SK-N-SH (cell line): ENCODE results near the gene SUPT20H. TPM values are rescaled to one million over a fixed set of nuclear protein-coding genes. Genes with fewer than 3 reads are reported as not detected.

Experiments used
- CTCF ChIA-PET: fragments of 300-600, 350-600 bp; formaldehyde crosslinking; extraction: SDS; loops from one replicate; lab custom pipeline; 2021; lab: Yijun Ruan, JAX
- POLR2A ChIA-PET: fragments of 350-600 bp; sonication (Branson Sonifier 250); formaldehyde crosslinking; extraction: SDS; loops from one replicate; lab custom pipeline; 2020; ENCODE audit warnings: antibody characterized with exemption, inconsistent platforms; lab: Yijun Ruan, JAX
- DNase-seq: peaks from one replicate; pipeline ENCODE4 v3.0.0; 2012
- H2AFZ ChIP-seq: fragments of 200-600 bp; sonication (generic); 2 replicates; pipeline ENCODE4 v1.8.1; 2016; ENCODE audit warnings: antibody characterized with exemption, mild to moderate bottlenecking, low read depth
- H3F3A ChIP-seq: fragments of 200-600 bp; sonication (generic); replicated peaks from 2 replicates; pipeline ENCODE3; 2016; ENCODE audit warnings: antibody characterized with exemption, mild to moderate bottlenecking; ENCODE audit not compliant: insufficient read depth
- H3K27ac ChIP-seq, 2 experiments: fragments of 200-500 bp in 1 of 2; fragments of 200-600 bp in 1 of 2; sonication (Bioruptor generic) in 1 of 2; sonication (generic), shearing (Covaris generic) in 1 of 2; 2 replicates each; pipeline versions ENCODE4 v1.5.1 to v1.6.1; 2014 to 2016; ENCODE audit warnings: low read depth in 2 of 2, inconsistent platforms in 1 of 2, low read length in 1 of 2, mild to moderate bottlenecking in 1 of 2, mixed read lengths in 1 of 2
- H3K27me3 ChIP-seq: fragments of 200-600 bp; sonication (generic), shearing (Covaris generic); 2 replicates; pipeline ENCODE4 v1.6.1; 2016; ENCODE audit warnings: mixed run types; ENCODE audit not compliant: insufficient read depth
- H3K36me3 ChIP-seq, 2 experiments: fragments of 200-500 bp in 1 of 2; fragments of 200-600 bp in 1 of 2; sonication (Bioruptor generic) in 1 of 2; sonication (generic) in 1 of 2; replicated peaks in 1 of 2; 2 replicates each; pipeline versions ENCODE3 to v1.5.1; 2014 to 2016; ENCODE audit warnings: low read length in 1 of 2, mild to moderate bottlenecking in 1 of 2; ENCODE audit not compliant: insufficient read depth in 2 of 2, control insufficient read depth in 1 of 2
- H3K4me1 ChIP-seq, 2 experiments: fragments of 200-500 bp in 1 of 2; fragments of 200-600 bp in 1 of 2; sonication (Bioruptor generic) in 1 of 2; sonication (generic), shearing (Covaris generic) in 1 of 2; 2 replicates each; pipeline versions ENCODE4 v1.5.1 to v1.6.1; 2014 to 2016; ENCODE audit warnings: low read depth in 1 of 2, low read length in 1 of 2, mixed run types in 1 of 2; ENCODE audit not compliant: insufficient read depth in 2 of 2, control insufficient read depth in 1 of 2
- H3K4me2 ChIP-seq: fragments of 200-600 bp; sonication (generic), shearing (Covaris generic); 2 replicates; pipeline ENCODE4 v1.6.1; 2017; ENCODE audit warnings: mixed run types
- H3K4me3 ChIP-seq, 2 experiments: fragments of 200-500 bp in 1 of 2; fragments of 200-600 bp in 1 of 2; sonication (Bioruptor generic) in 1 of 2; sonication (generic), shearing (Covaris generic) in 1 of 2; 2 replicates each; pipeline versions ENCODE4 v1.5.1 to v1.8.1; 2014 to 2016; ENCODE audit warnings: low read depth in 2 of 2, inconsistent platforms in 1 of 2, low read length in 1 of 2, mild to moderate bottlenecking in 1 of 2, mixed read lengths in 1 of 2, moderate library complexity in 1 of 2
- H3K79me2 ChIP-seq: fragments of 200-600 bp; sonication (generic); 2 replicates; pipeline ENCODE4 v1.8.1; 2017; ENCODE audit warnings: mild to moderate bottlenecking; ENCODE audit not compliant: insufficient read depth
- H3K9ac ChIP-seq: fragments of 200-600 bp; sonication (generic); 2 replicates; pipeline ENCODE4 v1.6.1; 2017; ENCODE audit warnings: mixed run types
- H3K9me2 ChIP-seq: fragments of 200-600 bp; sonication (generic); 2 replicates; pipeline ENCODE4 v1.6.1; 2017; ENCODE audit warnings: mixed run types
- H3K9me3 ChIP-seq: fragments of 200-600 bp; sonication (generic); 2 replicates; pipeline ENCODE4 v1.6.1; 2017; ENCODE audit warnings: mixed run types, mild to moderate bottlenecking, moderate library complexity
- H4K20me1 ChIP-seq: fragments of 200-600 bp; sonication (generic); 2 replicates; pipeline ENCODE4 v1.6.1; 2017; ENCODE audit warnings: mild to moderate bottlenecking, mixed run types; ENCODE audit not compliant: insufficient read depth
- CHD2 ChIP-seq: fragments of 150-350 bp; IDR thresholded peaks from 2 replicates; pipeline ENCODE4 v1.6.1; 2018; ENCODE audit warnings: low read length; ENCODE audit not compliant: partially characterized antibody
- CTCF ChIP-seq: fragments of 200-600 bp; sonication (generic); IDR thresholded peaks from 2 replicates; pipeline ENCODE4 v1.6.1; 2017; ENCODE audit warnings: antibody characterized with exemption, mild to moderate bottlenecking, moderate library complexity
- ELF1 ChIP-seq: IDR thresholded peaks from 2 replicates; pipeline ENCODE4 v1.4.0; 2012
- EZH2phosphoT487 ChIP-seq: fragments of 200-600 bp; sonication (generic); IDR thresholded peaks from 2 replicates; pipeline ENCODE4 v1.6.1; 2017; ENCODE audit warnings: low read depth, mixed run types, mild to moderate bottlenecking, antibody characterized with exemption, moderate library complexity, borderline replicate concordance
- FOSL2 ChIP-seq: IDR thresholded peaks from 2 replicates; pipeline ENCODE4 v1.4.0; 2012; ENCODE audit warnings: low read depth, mild to moderate bottlenecking, moderate library complexity, borderline replicate concordance
- MXI1 ChIP-seq: IDR thresholded peaks from 2 replicates; pipeline ENCODE4 v1.6.1; 2012; ENCODE audit warnings: mild to moderate bottlenecking, low read depth, low read length, improper control_type of control experiment
- NRF1 ChIP-seq: IDR thresholded peaks from 2 replicates; pipeline ENCODE4 v1.6.1; 2012; ENCODE audit warnings: low read depth, mild to moderate bottlenecking, low read length
- POLR2AphosphoS5 ChIP-seq: IDR thresholded peaks from 2 replicates; pipeline ENCODE4 v1.6.1; 2012; ENCODE audit warnings: low read depth, low read length
- RFX5 ChIP-seq: IDR thresholded peaks from 2 replicates; pipeline ENCODE4 v1.6.1; 2012; ENCODE audit warnings: mild to moderate bottlenecking, improper control_type of control experiment, low read length
- RXRA ChIP-seq: IDR thresholded peaks from 2 replicates; pipeline ENCODE4 v1.4.0; 2012; ENCODE audit warnings: low read depth, mild to moderate bottlenecking, borderline replicate concordance
- SIN3A ChIP-seq: IDR thresholded peaks from 2 replicates; pipeline ENCODE4 v1.6.1; 2012; ENCODE audit warnings: low read depth, mild to moderate bottlenecking, low read length, moderate library complexity, borderline replicate concordance
- SMC3 ChIP-seq: IDR thresholded peaks from 2 replicates; pipeline ENCODE4 v1.6.1; 2012; ENCODE audit warnings: low read depth, low read length, improper control_type of control experiment
- TAF1 ChIP-seq: IDR thresholded peaks from 2 replicates; pipeline ENCODE4 v1.6.1; 2012; ENCODE audit warnings: low read depth, mild to moderate bottlenecking, low read length, moderate library complexity, borderline replicate concordance
- TCF12 ChIP-seq: IDR thresholded peaks from 2 replicates; pipeline ENCODE4 v1.4.0; 2012
- USF2 ChIP-seq: fragments of 150-350 bp; IDR thresholded peaks from 2 replicates; pipeline ENCODE4 v1.6.1; 2017; ENCODE audit warnings: antibody characterized with exemption, low read length, low read depth, borderline replicate concordance
- YY1 ChIP-seq: IDR thresholded peaks from 2 replicates; pipeline ENCODE4 v1.4.0; 2012; ENCODE audit warnings: low read depth, mild to moderate bottlenecking
- WGBS: methylation state at CpG from one replicate; pipeline ENCODE4 v1.1.6; 2017; ENCODE audit warnings: low lambda C conversion rate; 5-methylcytosine and 5-hydroxymethylcytosine counted together
- polyA plus RNA-seq, 3 experiments: library from polyadenylated mRNA; depleted of rRNA; stranded (reverse); fragments of >200 nt; gene quantifications; 2 replicates each; pipeline ENCODE4 v1.2.3, GENCODE V29; 2012
- TF ChIP-seq, protein P1 (sequence below): IDR thresholded peaks from 2 replicates; pipeline ENCODE4 v1.4.0; 2012; ENCODE audit warnings: low read depth, borderline replicate concordance
- TF ChIP-seq, protein P2 (sequence below): IDR thresholded peaks from 2 replicates; pipeline ENCODE4 v1.4.0; 2012; ENCODE audit warnings: low read depth, borderline replicate concordance
- TF ChIP-seq, protein P3 (sequence below): IDR thresholded peaks from 2 replicates; pipeline ENCODE4 v1.4.0; 2012; ENCODE audit warnings: low read depth

Gene SUPT20H
- polyA plus RNA-seq, 1 of the 3 experiments (the other 2 are of a cell fraction) = 39.4 TPM

DNA sequence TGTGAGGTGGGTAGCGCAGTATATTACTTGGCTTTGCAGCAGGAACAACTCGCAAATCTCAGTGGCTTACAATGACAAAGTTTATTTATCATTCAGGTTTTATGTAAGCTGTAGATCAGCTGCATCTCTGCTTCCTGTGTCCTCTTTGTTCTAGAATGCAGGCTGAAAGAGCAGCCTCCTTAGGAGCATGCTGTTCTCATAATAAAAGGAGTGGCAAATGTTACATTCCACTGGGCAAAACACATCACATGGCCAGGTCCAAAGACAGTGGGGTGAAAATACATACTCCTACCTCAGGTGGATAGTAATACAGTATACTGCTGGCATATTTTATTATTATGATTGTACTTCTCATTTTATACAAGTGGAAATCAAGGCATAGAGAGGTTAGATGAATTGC lies 47.2 kb upstream of the SUPT20H start:
- no peak overlapping the region for H2AFZ ChIP-seq
- H3K27me3 ChIP-seq = no peaks in the 10 kb centered on the region
- H3K36me3 ChIP-seq = no peaks in the 10 kb centered on the region
- ChIA-PET CTCF (interaction anchor here (1.0 kb wide), 1 partner anchor 1475 kb away, joined by 3 read pairs; no protein-coding TSS in a partner anchor), POLR2A (no interaction called here)
- H3F3A ChIP-seq = peaks cover 4% of the 10 kb centered on the region
- WGBS = 70% methylated on average over 2 of the region's 2 CpGs
- no peaks in the 10 kb centered on the region for H3K9me2 ChIP-seq
- H4K20me1 ChIP-seq = no peaks in the 10 kb centered on the region
- H3K9me3 ChIP-seq = no peaks in the 10 kb centered on the region
- DNase-seq = no peak
- H3K9ac ChIP-seq = no peak overlapping the region
- H3K27ac ChIP-seq = no peak overlapping the region
- H3K79me2 ChIP-seq = no peaks in the 10 kb centered on the region
- no peak overlapping the region for H3K4me2 ChIP-seq
- H3K4me3 ChIP-seq = no peak overlapping the region
- H3K4me1 ChIP-seq = no peaks in the 10 kb centered on the region
- TF ChIP-seq, protein P1, sequence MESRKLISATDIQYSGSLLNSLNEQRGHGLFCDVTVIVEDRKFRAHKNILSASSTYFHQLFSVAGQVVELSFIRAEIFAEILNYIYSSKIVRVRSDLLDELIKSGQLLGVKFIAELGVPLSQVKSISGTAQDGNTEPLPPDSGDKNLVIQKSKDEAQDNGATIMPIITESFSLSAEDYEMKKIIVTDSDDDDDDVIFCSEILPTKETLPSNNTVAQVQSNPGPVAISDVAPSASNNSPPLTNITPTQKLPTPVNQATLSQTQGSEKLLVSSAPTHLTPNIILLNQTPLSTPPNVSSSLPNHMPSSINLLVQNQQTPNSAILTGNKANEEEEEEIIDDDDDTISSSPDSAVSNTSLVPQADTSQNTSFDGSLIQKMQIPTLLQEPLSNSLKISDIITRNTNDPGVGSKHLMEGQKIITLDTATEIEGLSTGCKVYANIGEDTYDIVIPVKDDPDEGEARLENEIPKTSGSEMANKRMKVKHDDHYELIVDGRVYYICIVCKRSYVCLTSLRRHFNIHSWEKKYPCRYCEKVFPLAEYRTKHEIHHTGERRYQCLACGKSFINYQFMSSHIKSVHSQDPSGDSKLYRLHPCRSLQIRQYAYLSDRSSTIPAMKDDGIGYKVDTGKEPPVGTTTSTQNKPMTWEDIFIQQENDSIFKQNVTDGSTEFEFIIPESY = no peak
- TF ChIP-seq CHD2 = no peak
- TF ChIP-seq RFX5 = no peak
- TF ChIP-seq SIN3A = no peak
- TF ChIP-seq MXI1 = no peak
- TF ChIP-seq SMC3 = no peak
- TF ChIP-seq NRF1 = no peak
- TF ChIP-seq, protein P2, sequence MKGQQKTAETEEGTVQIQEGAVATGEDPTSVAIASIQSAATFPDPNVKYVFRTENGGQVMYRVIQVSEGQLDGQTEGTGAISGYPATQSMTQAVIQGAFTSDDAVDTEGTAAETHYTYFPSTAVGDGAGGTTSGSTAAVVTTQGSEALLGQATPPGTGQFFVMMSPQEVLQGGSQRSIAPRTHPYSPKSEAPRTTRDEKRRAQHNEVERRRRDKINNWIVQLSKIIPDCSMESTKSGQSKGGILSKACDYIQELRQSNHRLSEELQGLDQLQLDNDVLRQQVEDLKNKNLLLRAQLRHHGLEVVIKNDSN = no peak
- TF ChIP-seq USF2 = no peak
- no peak for TF ChIP-seq POLR2AphosphoS5
- TF ChIP-seq FOSL2 = no peak

DNA sequence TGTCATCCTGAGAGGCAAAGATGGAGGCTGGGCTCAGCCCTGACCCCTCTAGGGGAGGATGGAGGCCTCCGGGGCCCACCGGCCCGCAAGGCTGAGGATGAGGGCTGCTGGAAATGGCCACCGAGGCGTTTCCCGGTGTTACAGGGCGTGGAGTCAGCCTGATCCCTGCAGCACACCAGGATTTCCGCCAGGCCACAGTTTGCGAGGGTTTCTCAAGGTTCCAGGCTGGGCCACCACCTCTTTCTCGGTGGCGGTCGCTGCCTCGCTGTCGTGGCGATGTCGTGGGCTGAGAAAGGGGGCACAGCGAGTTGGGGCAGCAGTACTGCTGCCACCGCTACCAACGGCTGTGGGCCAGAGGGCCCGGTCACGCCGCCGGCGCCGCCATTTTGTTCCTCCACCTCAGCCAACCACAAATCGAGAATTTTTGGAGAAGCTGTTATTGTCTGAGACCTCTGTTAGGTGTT lies 45.8 kb upstream of the SUPT20H start, which contains the start of gene CSNK1A1L:
CSNK1A1L (minus strand) TSS at position 414 of the 464 bp plus-strand sequence; CDS start at position 6, 408 bp downstream.
- no peaks in the 10 kb centered on the region for H3K36me3 ChIP-seq
- H3F3A ChIP-seq = peaks cover 4% of the 10 kb centered on the region
- POLR2A ChIA-PET = no interaction called here
- no peak for TF ChIP-seq TAF1
- TF ChIP-seq POLR2AphosphoS5 = no peak
- no peak for TF ChIP-seq EZH2phosphoT487
- no peak for TF ChIP-seq YY1
- TF ChIP-seq, protein P3, sequence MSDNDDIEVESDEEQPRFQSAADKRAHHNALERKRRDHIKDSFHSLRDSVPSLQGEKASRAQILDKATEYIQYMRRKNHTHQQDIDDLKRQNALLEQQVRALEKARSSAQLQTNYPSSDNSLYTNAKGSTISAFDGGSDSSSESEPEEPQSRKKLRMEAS = no peak
- TF ChIP-seq ELF1 = no peak
- no peak for TF ChIP-seq CHD2
- TF ChIP-seq CTCF = no peak
- TF ChIP-seq RXRA = no peak
- no peak for TF ChIP-seq TCF12
- TF ChIP-seq MXI1 = no peak
- TF ChIP-seq FOSL2 = no peak
- H3K9ac ChIP-seq = no peak within 1 kb of the TSS
- H4K20me1 ChIP-seq = no peaks in the 10 kb centered on the region
- no peaks in the 10 kb centered on the region for H3K27me3 ChIP-seq
- CTCF ChIA-PET = no interaction called here
- H3K79me2 ChIP-seq = no peaks in the 10 kb centered on the region
- H2AFZ ChIP-seq = no peak within 1 kb of the TSS
- no peaks in the 10 kb centered on the region for H3K9me3 ChIP-seq
- no peak within 1 kb of the TSS for H3K4me2 ChIP-seq
- WGBS = 76% methylated on average over 15 of the region's 26 CpGs
- DNase-seq = no peak
- no peaks in the 10 kb centered on the region for H3K9me2 ChIP-seq
- no peak within 1 kb of the TSS for H3K4me3 ChIP-seq
- H3K27ac ChIP-seq = no peak within 1 kb of the TSS
- H3K4me1 ChIP-seq = no peaks in the 10 kb centered on the region
